ENCODE measurements around the gene NT5C3A. TPM values are rescaled to one million over a fixed set of nuclear protein-coding genes. Genes with fewer than 3 reads are reported as not detected.

The NT5C3A gene
- total and polyA plus RNA-seq, 2 of the 8 experiments (the other 6 are each of a cell fraction or from before 2014, with no cell fraction given), result 7.5 to 22.7 TPM

- Histone ChIP-seq H2BK120ac (replicated peaks; ENCODE audit: low read depth, low read length) (no peak overlapping the region), H3K9me3 (ENCODE audit: insufficient read depth in 2 of 2, low read depth in 1 of 2, low read length in 1 of 2) (0 out of 4 replicates have a peak, but pooled peaks cover under 1 to 4% of the 10 kb centered on the region in 2 experiments), H4K5ac (ENCODE audit: insufficient read length, low read depth, low read length) (no peak overlapping the region), H3K27me3 (replicated peaks in 1 of 4; ENCODE audit: control insufficient read depth in 3 of 4, extremely low read depth in 1 of 4, insufficient read depth in 3 of 4, low read length in 3 of 4) (no peaks in the 10 kb centered on the region), H3K56ac (replicated peaks; ENCODE audit: insufficient read length, low read depth, low read length) (no peak overlapping the region), H3K79me2 (ENCODE audit: control insufficient read depth in 1 of 2, insufficient read depth in 2 of 2, low read length in 2 of 2) (peaks cover 12 to 53% of the 10 kb centered on the region in 2 experiments), H2BK12ac (ENCODE audit: low read depth, low read length) (no peak overlapping the region), H3K79me1 (ENCODE audit: low read depth, low read length) (no peaks in the 10 kb centered on the region; the same call in 1 of the 2 replicates), H3K36me3 (ENCODE audit: control insufficient read depth in 2 of 4, insufficient read depth in 4 of 4, low read length in 3 of 4) (no peaks in the 10 kb centered on the region; a peak in 1 of 8 replicates), H4K20me1 (replicated peaks in 1 of 2; ENCODE audit: control insufficient read depth in 1 of 2, insufficient read depth in 2 of 2, low read length in 2 of 2) (peaks cover 0 to 2% of the 10 kb centered on the region in 2 experiments), H2BK5ac (ENCODE audit: low read depth, low read length) (no peak overlapping the region), H3K27ac (ENCODE audit: low read depth, low read length) (no peak overlapping the region), H3K4me2 (ENCODE audit: insufficient read depth in 1 of 2, low read depth in 2 of 2, low read length in 2 of 2) (peak overlapping the region; percentile 50 to 74), H3K4me1 (replicated peaks in 1 of 4; ENCODE audit: control insufficient read depth in 3 of 4, insufficient read depth in 4 of 4, low read length in 3 of 4) (peaks cover 0 to 7% (median 0%) of the 10 kb centered on the region in 4 experiments; a peak in 1 of 7 replicates), H4K91ac (replicated peaks; ENCODE audit: insufficient read length, low read length) (no peak overlapping the region), H3K4ac (replicated peaks; ENCODE audit: insufficient read length, low read depth, low read length) (no peak overlapping the region), H3K23ac (ENCODE audit: insufficient read length) (no peak overlapping the region), H3K18ac (ENCODE audit: extremely low read depth, low read length) (no peak overlapping the region), H3K9ac (replicated peaks in 1 of 4; ENCODE audit: extremely low read depth in 1 of 4, low read depth in 3 of 4, low read length in 3 of 4) (no peak overlapping the region), H3K14ac (ENCODE audit: insufficient read length) (no peak overlapping the region), H2AK5ac (ENCODE audit: low read depth, low read length) (no peak overlapping the region), H3K23me2 (ENCODE audit: low read depth, low read length) (no peaks in the 10 kb centered on the region), H3K4me3 (ENCODE audit: extremely low read depth in 1 of 4, insufficient read depth in 2 of 4, low read depth in 3 of 4, low read length in 4 of 4) (peak overlapping the region; percentile 80 to 90 (median 85)), H2BK20ac (ENCODE audit: low read length) (no peak overlapping the region), H4K8ac (ENCODE audit: extremely low read depth, insufficient read depth, low read length) (no peak overlapping the region), H2BK15ac (ENCODE audit: low read length) (no peak overlapping the region), H2AFZ (ENCODE audit: low read length) (no peak overlapping the region)
- FAIRE-seq (no peak), DNase-seq (ENCODE audit: low read depth in 1 of 2, low spot score in 2 of 2) (no peak)
- no peak for TF ChIP-seq RAD21 (IDR thresholded peaks at IDR 0.05 in 1 of 2, conservative IDR thresholded peaks at IDR 0.05 in 1 of 2; ENCODE audit: low read depth in 2 of 2, low read length in 2 of 2)
- TF ChIP-seq SP4 (IDR thresholded peaks at IDR 0.05; ENCODE audit: low read length), result no peak
- TF ChIP-seq RBBP5 (IDR thresholded peaks at IDR 0.05; ENCODE audit: borderline replicate concordance, low read depth, low read length), result no peak
- no peak for TF ChIP-seq ASH2L (IDR thresholded peaks at IDR 0.05; ENCODE audit: low read length)
- TF ChIP-seq BACH1 (IDR thresholded peaks at IDR 0.05; ENCODE audit: low read length), result no peak
- POLR2A ChIA-PET (ENCODE audit: partially characterized antibody), result interaction anchor here (0.6 to 2.2 kb wide), 9 partner anchors 8 to 172 kb away, joined by 3 to 19 read pairs (median 5); partner anchors contain the start of genes KBTBD2 and RP9
- WGBS, 2 experiments (ENCODE audit: extremely low coverage in 1 of 2, insufficient coverage in 1 of 2, insufficient read length in 1 of 2, insufficient replicate concordance in 2 of 2, low coverage in 1 of 2, low lambda C conversion rate in 2 of 2, missing lambda C conversion rate in 1 of 2), result 51% methylated on average over 8 of the region's 8 CpGs; no CpG with 5 or more reads in 1 of the 2 experiments
- CTCF ChIA-PET (ENCODE audit: partially characterized antibody), result interaction anchor here (0.6 to 1.6 kb wide), 5 partner anchors 8 to 113 kb away, joined by 3 to 5 read pairs (median 3); no protein-coding TSS in a partner anchor
Measured at GRCh38 chr7:33061282-33061937, 1.2 kb downstream of the NT5C3A start.

Data from H1 (cell line).